Smooth muscle cell (in vitro differentiated cells): ENCODE measurements around the gene CSNK2B. TPM values are rescaled to one million over a fixed set of nuclear protein-coding genes. Genes with fewer than 3 reads are reported as not detected.

Experiments
- DNase-seq: peaks from one replicate; lab custom pipeline; 2025; ENCODE audit not compliant: unreplicated experiment; lab: John Stamatoyannopoulos, UW
- H2AFZ ChIP-seq: fragments of 200-600 bp; sonication (generic); 2 replicates; pipeline ENCODE4 v1.6.0; 2016; ENCODE audit warnings: antibody characterized with exemption, low read depth, mild to moderate bottlenecking
- H3F3A ChIP-seq: fragments of 200-600 bp; sonication (generic); 2 replicates; pipeline ENCODE4 v1.6.0; 2017; ENCODE audit warnings: antibody characterized with exemption, low read depth
- H3K27ac ChIP-seq: fragments of 200-600 bp; sonication (generic); 2 replicates; pipeline ENCODE4 v1.5.1; 2016; ENCODE audit warnings: low read depth, mild to moderate bottlenecking
- H3K27me3 ChIP-seq: fragments of 200-600 bp; sonication (generic); 2 replicates; pipeline ENCODE4 v1.6.1; 2016; ENCODE audit warnings: low read depth, mild to moderate bottlenecking
- H3K36me3 ChIP-seq: fragments of 200-600 bp; sonication (generic); 2 replicates; pipeline ENCODE4 v1.5.1; 2016; ENCODE audit warnings: low read depth
- H3K4me1 ChIP-seq: fragments of 200-600 bp; sonication (generic); 2 replicates; pipeline ENCODE4 v1.5.1; 2016; ENCODE audit warnings: low read depth
- H3K4me2 ChIP-seq: fragments of 200-600 bp; sonication (generic); 2 replicates; pipeline ENCODE4 v1.6.0; 2016; ENCODE audit warnings: mild to moderate bottlenecking
- H3K4me3 ChIP-seq: fragments of 200-600 bp; sonication (generic); 2 replicates; pipeline ENCODE4 v1.5.1; 2016; ENCODE audit warnings: mild to moderate bottlenecking
- H3K79me2 ChIP-seq: fragments of 200-600 bp; sonication (generic); 2 replicates; pipeline ENCODE4 v1.6.0; 2016; ENCODE audit warnings: low read depth, mild to moderate bottlenecking
- H3K9ac ChIP-seq: fragments of 200-600 bp; sonication (generic); 2 replicates; pipeline ENCODE4 v1.6.0; 2016; ENCODE audit warnings: low read depth
- H3K9me3 ChIP-seq: fragments of 200-600 bp; sonication (generic); replicated peaks from 2 replicates; pipeline ENCODE4 v1.5.1; 2016; ENCODE audit warnings: low read depth
- H4K20me1 ChIP-seq: fragments of 200-600 bp; sonication (generic); 2 replicates; pipeline ENCODE4 v1.6.0; 2016; ENCODE audit warnings: low read depth
- WGBS: methylation state at CpG from one replicate; pipeline ENCODE4 v1.1.7; 2016; ENCODE audit warnings: low lambda C conversion rate; 5-methylcytosine and 5-hydroxymethylcytosine counted together
- polyA plus RNA-seq: library from polyadenylated mRNA; unstranded; fragments of >200 nt; fragmentation: Nextera tagmentation; extraction: Ambion mirVana; gene quantifications from 2 replicates; pipeline ENCODE4 v1.2.1, GENCODE V29; 2016
- total RNA-seq: library from RNA; depleted of rRNA; stranded (reverse); fragments of >200 nt; gene quantifications from 2 replicates; pipeline ENCODE4 v1.2.3, GENCODE V29; 2014
- TF ChIP-seq, protein P1 (sequence below): fragments of 200-600 bp; sonication (generic); IDR thresholded peaks from 2 replicates; pipeline ENCODE4 v1.5.1; 2017; ENCODE audit warnings: borderline replicate concordance, mild to moderate bottlenecking, antibody characterized with exemption; ENCODE audit not compliant: insufficient read depth, poor library complexity, severe bottlenecking

The CSNK2B gene
- total and polyA plus RNA-seq, 2 experiments from 2014 or later: 195 to 313 TPM

DNA sequence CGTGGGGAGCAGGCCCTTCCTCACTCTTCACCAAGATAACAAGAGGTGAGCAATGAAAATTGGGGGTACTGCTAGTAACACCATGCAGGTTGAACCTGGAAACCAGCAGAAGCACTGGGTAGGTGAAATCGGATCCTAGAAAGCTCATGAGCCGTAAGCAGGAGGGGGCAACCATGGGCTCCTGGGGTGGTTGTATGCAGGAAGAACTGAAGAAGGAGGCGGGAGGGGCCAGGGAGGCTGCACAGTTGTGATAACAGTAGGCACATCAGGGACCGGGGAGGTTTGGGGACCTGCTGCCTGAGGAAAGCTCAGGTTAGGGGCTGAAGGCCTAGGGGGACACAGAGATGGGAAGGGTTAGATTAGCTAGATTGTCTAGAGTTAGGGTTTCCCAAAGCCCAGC, 20.6 kb downstream of the CSNK2B start:
- H3K79me2 ChIP-seq: no peaks in the 10 kb centered on the region
- TF ChIP-seq, protein P1, sequence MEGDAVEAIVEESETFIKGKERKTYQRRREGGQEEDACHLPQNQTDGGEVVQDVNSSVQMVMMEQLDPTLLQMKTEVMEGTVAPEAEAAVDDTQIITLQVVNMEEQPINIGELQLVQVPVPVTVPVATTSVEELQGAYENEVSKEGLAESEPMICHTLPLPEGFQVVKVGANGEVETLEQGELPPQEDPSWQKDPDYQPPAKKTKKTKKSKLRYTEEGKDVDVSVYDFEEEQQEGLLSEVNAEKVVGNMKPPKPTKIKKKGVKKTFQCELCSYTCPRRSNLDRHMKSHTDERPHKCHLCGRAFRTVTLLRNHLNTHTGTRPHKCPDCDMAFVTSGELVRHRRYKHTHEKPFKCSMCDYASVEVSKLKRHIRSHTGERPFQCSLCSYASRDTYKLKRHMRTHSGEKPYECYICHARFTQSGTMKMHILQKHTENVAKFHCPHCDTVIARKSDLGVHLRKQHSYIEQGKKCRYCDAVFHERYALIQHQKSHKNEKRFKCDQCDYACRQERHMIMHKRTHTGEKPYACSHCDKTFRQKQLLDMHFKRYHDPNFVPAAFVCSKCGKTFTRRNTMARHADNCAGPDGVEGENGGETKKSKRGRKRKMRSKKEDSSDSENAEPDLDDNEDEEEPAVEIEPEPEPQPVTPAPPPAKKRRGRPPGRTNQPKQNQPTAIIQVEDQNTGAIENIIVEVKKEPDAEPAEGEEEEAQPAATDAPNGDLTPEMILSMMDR: no peak
- H3K4me3 ChIP-seq: no peak overlapping the region
- no peak overlapping the region for H3K27ac ChIP-seq
- no peaks in the 10 kb centered on the region for H3F3A ChIP-seq
- H4K20me1 ChIP-seq: no peaks in the 10 kb centered on the region
- H3K9me3 ChIP-seq: no peaks in the 10 kb centered on the region
- 98% methylated on average over 5 of the region's 5 CpGs for WGBS
- H3K4me1 ChIP-seq: peaks cover 9% of the 10 kb centered on the region
- H3K9ac ChIP-seq: no peak overlapping the region
- no peak overlapping the region for H2AFZ ChIP-seq
- no peaks in the 10 kb centered on the region for H3K36me3 ChIP-seq
- H3K4me2 ChIP-seq: no peak overlapping the region
- H3K27me3 ChIP-seq: no peaks in the 10 kb centered on the region
- no peak for DNase-seq

DNA sequence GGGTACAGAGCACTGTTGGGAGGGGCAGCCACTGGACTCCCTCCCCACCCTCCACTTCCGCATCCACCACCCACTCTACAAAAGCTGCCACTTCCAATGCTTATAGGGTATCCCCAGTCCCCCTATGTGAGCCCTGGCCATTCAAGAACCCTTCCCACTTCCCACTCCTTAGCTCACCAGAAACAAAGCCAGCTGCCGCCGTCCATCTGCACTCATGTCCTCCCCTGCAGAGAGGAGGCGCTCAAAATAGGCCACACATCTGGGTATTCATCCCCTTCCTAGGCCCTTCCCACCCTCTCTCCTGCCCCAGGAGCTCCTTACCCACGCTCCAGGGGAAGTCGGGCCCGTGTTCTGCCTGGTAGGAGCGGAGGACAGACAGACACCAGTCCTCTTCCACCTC, 21.4 kb downstream of the CSNK2B start:
- TF ChIP-seq, protein P1: no peak
- no peaks in the 10 kb centered on the region for H4K20me1 ChIP-seq
- H3K9me3 ChIP-seq: no peaks in the 10 kb centered on the region
- H3F3A ChIP-seq: no peaks in the 10 kb centered on the region
- H3K4me1 ChIP-seq: peaks cover 5% of the 10 kb centered on the region
- H3K4me2 ChIP-seq: no peak overlapping the region
- no peak overlapping the region for H3K4me3 ChIP-seq
- H3K9ac ChIP-seq: no peak overlapping the region
- no peaks in the 10 kb centered on the region for H3K36me3 ChIP-seq
- no peaks in the 10 kb centered on the region for H3K79me2 ChIP-seq
- WGBS: 93% methylated on average over 7 of the region's 8 CpGs
- H3K27me3 ChIP-seq: no peaks in the 10 kb centered on the region
- H3K27ac ChIP-seq: no peak overlapping the region
- H2AFZ ChIP-seq: no peak overlapping the region
- DNase-seq: no peak

DNA sequence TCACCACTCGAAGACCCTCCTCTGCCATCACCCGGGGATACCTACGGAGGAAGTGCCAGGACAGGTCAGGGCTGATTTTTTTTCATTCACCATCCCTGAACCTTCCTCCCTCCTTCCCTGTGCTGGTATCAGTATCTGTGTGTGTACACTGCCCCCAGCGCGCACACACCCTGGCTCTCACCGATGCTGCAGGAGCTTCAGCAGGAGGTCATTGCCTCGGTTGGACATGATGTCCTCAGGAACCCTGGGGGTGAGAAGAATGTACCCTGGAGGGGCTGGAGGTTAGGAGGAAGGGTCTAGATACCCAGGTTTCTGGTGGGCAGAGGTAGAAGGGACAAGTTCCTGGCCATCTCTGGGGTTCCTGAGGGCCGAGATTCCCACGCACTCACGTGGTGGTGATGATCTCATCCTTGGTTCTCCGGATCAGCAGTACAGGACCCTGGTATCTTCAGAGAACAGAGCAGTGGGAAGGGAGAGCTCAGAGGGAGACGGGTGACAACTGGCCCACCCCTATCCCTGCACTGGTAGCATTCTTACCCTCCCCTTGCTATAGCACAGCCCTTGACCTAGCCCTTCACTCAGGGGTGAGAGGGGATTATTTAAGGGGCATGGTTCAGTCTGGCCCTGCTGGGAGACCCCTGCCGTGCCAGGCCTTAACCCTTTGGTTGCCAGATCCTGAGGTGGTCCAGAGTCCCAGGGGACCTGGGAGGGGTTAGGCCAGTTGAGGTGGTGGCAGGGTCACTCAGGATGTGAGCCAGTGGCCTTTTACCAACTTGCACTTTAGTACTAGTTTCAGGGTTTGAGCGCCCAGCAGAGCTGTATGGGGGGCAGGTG, 22.2 kb downstream of the CSNK2B start:
- TF ChIP-seq, protein P1: no peak
- H3K27ac ChIP-seq: no peak overlapping the region
- H4K20me1 ChIP-seq: no peaks in the 10 kb centered on the region
- no peaks in the 10 kb centered on the region for H3K27me3 ChIP-seq
- DNase-seq: no peak
- H3K4me2 ChIP-seq: no peak overlapping the region
- H3K4me3 ChIP-seq: no peak overlapping the region
- no peak overlapping the region for H3K9ac ChIP-seq
- 91% methylated on average over 14 of the region's 14 CpGs for WGBS
- H3F3A ChIP-seq: no peaks in the 10 kb centered on the region
- H3K4me1 ChIP-seq: peaks cover 5% of the 10 kb centered on the region
- no peaks in the 10 kb centered on the region for H3K79me2 ChIP-seq
- no peak overlapping the region for H2AFZ ChIP-seq
- no peaks in the 10 kb centered on the region for H3K9me3 ChIP-seq
- H3K36me3 ChIP-seq: no peaks in the 10 kb centered on the region
